Colonic mucosa (tissue), 4 donors: ENCODE data around the gene MRTO4. TPM values are rescaled to one million over a fixed set of nuclear protein-coding genes. Genes with fewer than 3 reads are reported as not detected.
A peak's percentile ranks its signal among the peaks of the same experiment; 100 is the strongest.

Experiments
- DNase-seq: peaks from one replicate; pipeline ENCODE4 v3.0.0-alpha.2; 2020
- H3K27ac ChIP-seq: fragments of 200-600 bp; one replicate; pipeline ENCODE4 v1.8.0; 2021
- H3K27me3 ChIP-seq: fragments of 200-600 bp; one replicate; pipeline ENCODE4 v1.8.0; 2021
- H3K36me3 ChIP-seq: fragments of 200-600 bp; one replicate; pipeline ENCODE4 v1.8.0; 2021
- H3K4me1 ChIP-seq: fragments of 200-600 bp; one replicate; pipeline ENCODE4 v1.8.0; 2021; ENCODE audit warnings: mild to moderate bottlenecking
- H3K4me3 ChIP-seq: fragments of 200-600 bp; one replicate; pipeline ENCODE4 v1.8.0; 2021
- H3K9ac ChIP-seq, 2 donors: one replicate each; pipeline ENCODE4 v1.7.0; 2013; ENCODE audit warnings: control low read depth in 2 of 2, low read depth in 2 of 2, low read length in 2 of 2
- H3K9me3 ChIP-seq: fragments of 200-600 bp; one replicate; pipeline ENCODE4 v1.8.0; 2021
- CTCF ChIP-seq: fragments of 200-600 bp; IDR thresholded peaks from one replicate; pipeline ENCODE4 v1.8.0; 2022; ENCODE audit warnings: antibody characterized with exemption, mild to moderate bottlenecking
- intact Hi-C: fragments of 100-400 bp; cut with DNase I; formaldehyde crosslinking; loops from one replicate; pipeline ENCODE4 v1.14.1; 2022
- total RNA-seq, 2 donors: library from RNA; stranded (reverse); fragmentation: NEBNext Ultra II Directional in 1 of 2; extraction: Animal tissue kit (Norgen Biotek cat#: 25700) in 1 of 2; gene quantifications; one replicate each; pipeline ENCODE4 v1.2.1, GENCODE V29; 2021
- donor health status: healthy.
- donor health status: DM: no; HTN: no; CAD: no.
- donor health status: DM: no; HTN: no; CAD: no.

MRTO4 gene
- total RNA-seq, 2 donors from 2014 or later = 12.7 to 46.0 TPM

- no peaks in the 10 kb centered on the region for H3K9me3 ChIP-seq
- H3K4me1 ChIP-seq = peaks cover 12% of the 10 kb centered on the region
- no peak overlapping the region for H3K27ac ChIP-seq
- no peak overlapping the region for H3K4me3 ChIP-seq
- H3K9ac ChIP-seq = no peak overlapping the region
- no peaks in the 10 kb centered on the region for H3K36me3 ChIP-seq
- TF ChIP-seq CTCF = no peak
- DNase-seq = no peak
- H3K27me3 ChIP-seq = no peaks in the 10 kb centered on the region
- intact Hi-C loops = no loop called here
These were observed 45.8 kb upstream of the MRTO4 start for GRCh38 chr1:19205845-19206244.

- peak; percentile 22 for DNase-seq
- H3K4me1 ChIP-seq = peaks cover 17% of the 10 kb centered on the region
- intact Hi-C loops = no loop called here
These were observed 44.7 kb upstream of the MRTO4 start for GRCh38 chr1:19206947-19207346.

GRCh38 chr1:19208710-19209438, 42.7 kb upstream of the MRTO4 start:
- TF ChIP-seq CTCF = no peak
- DNase-seq = no peak
- H3K27ac ChIP-seq = peak overlapping the region; percentile 91
- H3K9ac ChIP-seq = peak overlapping the region; percentile 88 to 96
- H3K9me3 ChIP-seq = no peaks in the 10 kb centered on the region
- H3K4me3 ChIP-seq = peak overlapping the region; percentile 97
- H3K27me3 ChIP-seq = no peaks in the 10 kb centered on the region
- intact Hi-C loops = no loop called here
- H3K4me1 ChIP-seq = peaks cover 17% of the 10 kb centered on the region
- H3K36me3 ChIP-seq = no peaks in the 10 kb centered on the region

More at GRCh38 chr1:19206947-19207346, 44.7 kb upstream of the MRTO4 start:
- Histone ChIP-seq H3K9ac (no peak overlapping the region), H3K27me3 (no peaks in the 10 kb centered on the region), H3K4me3 (no peak overlapping the region), H3K9me3 (no peaks in the 10 kb centered on the region), H3K27ac (peak overlapping the region; percentile 31), H3K36me3 (no peaks in the 10 kb centered on the region)
- TF ChIP-seq CTCF = no peak

GRCh38 chr1:19209439-19209989, 42.1 kb upstream of the MRTO4 start:
- Histone ChIP-seq H3K27ac (peak overlapping the region; percentile 91), H3K9me3 (no peaks in the 10 kb centered on the region), H3K27me3 (no peaks in the 10 kb centered on the region), H3K9ac (peak overlapping the region; percentile 88 to 96), H3K4me1 (peaks cover 17% of the 10 kb centered on the region), H3K36me3 (no peaks in the 10 kb centered on the region), H3K4me3 (peak overlapping the region; percentile 97)
- DNase-seq = peak; percentile 46
- intact Hi-C loops = no loop called here
- no peak for TF ChIP-seq CTCF

GRCh38 chr1:19209990-19210771, 41.4 kb upstream of the MRTO4 start, which contains the start of gene UBR4:
UBR4 (minus strand) TSS chr1:19210266; CDS start chr1:19210248, 18 bp downstream.
- intact Hi-C loops = no loop called here
- no peaks in the 10 kb centered on the region for H3K36me3 ChIP-seq
- no peak for TF ChIP-seq CTCF
- H3K4me3 ChIP-seq = peak within 1 kb of the TSS; percentile 97
- H3K9me3 ChIP-seq = no peaks in the 10 kb centered on the region
- H3K27me3 ChIP-seq = no peaks in the 10 kb centered on the region
- peak within 1 kb of the TSS; percentile 88 to 96 for H3K9ac ChIP-seq
- peaks cover 17% of the 10 kb centered on the region for H3K4me1 ChIP-seq
- peak within 1 kb of the TSS; percentile 91 for H3K27ac ChIP-seq
- DNase-seq = peak; percentile 96
